Thymus (tissue), 11 donors: ENCODE measurements around the gene BMP10. TPM values are rescaled to one million over a fixed set of nuclear protein-coding genes. Genes with fewer than 3 reads are reported as not detected.

Experiments
- DNase-seq, 9 donors: peaks; one replicate each; pipeline ENCODE4 v3.0.0-alpha.2; 2013; ENCODE audit warnings: low spot score in 9 of 9, low read depth in 6 of 9, missing footprints in 1 of 9
- H3K27ac ChIP-seq, 2 donors: one replicate each; pipeline ENCODE4 v1.5.1; 2013; ENCODE audit warnings: control low read depth in 1 of 2, low read depth in 1 of 2, low read length in 1 of 2, mild to moderate bottlenecking in 1 of 2, moderate library complexity in 1 of 2
- H3K27me3 ChIP-seq, 2 donors: one replicate each; pipeline ENCODE4 v1.5.1; 2013; ENCODE audit warnings: low read length in 1 of 2; ENCODE audit not compliant: control insufficient read depth in 2 of 2, insufficient read depth in 1 of 2
- H3K36me3 ChIP-seq, 2 donors: one replicate each; pipeline ENCODE4 v1.5.1; 2013; ENCODE audit warnings: low read length in 1 of 2, mild to moderate bottlenecking in 1 of 2, moderate library complexity in 1 of 2; ENCODE audit not compliant: control insufficient read depth in 2 of 2, insufficient read depth in 2 of 2
- H3K4me1 ChIP-seq, 2 donors: one replicate each; pipeline ENCODE4 v1.5.1; 2013; ENCODE audit warnings: low read length in 2 of 2; ENCODE audit not compliant: control insufficient read depth in 2 of 2, insufficient read depth in 2 of 2
- H3K4me3 ChIP-seq, 2 donors: one replicate each; pipeline ENCODE4 v1.5.1; 2013; ENCODE audit warnings: low read length in 2 of 2, control low read depth in 1 of 2, mild to moderate bottlenecking in 1 of 2
- H3K9me3 ChIP-seq, 2 donors: one replicate each; pipeline ENCODE4 v1.5.1; 2013; ENCODE audit warnings: low read length in 1 of 2, mild to moderate bottlenecking in 1 of 2; ENCODE audit not compliant: control insufficient read depth in 2 of 2, insufficient read depth in 1 of 2
- WGBS: extraction: QIAGEN DNeasy Blood & Tissue Kit; methylation state at CpG from one replicate; pipeline ENCODE4 v1.1.7; 2013; 5-methylcytosine and 5-hydroxymethylcytosine counted together
- polyA plus RNA-seq: library from polyadenylated mRNA; stranded (reverse); fragments of 200-250 nt; gene quantifications from one replicate; pipeline ENCODE4 v1.2.3, GENCODE V29; 2013
- total RNA-seq: library from RNA; stranded (reverse); fragments of 120-200 nt; gene quantifications from one replicate; pipeline ENCODE4 v1.2.4, GENCODE V29; 2013
- donor health status: healthy.

The BMP10 gene
- total and polyA plus RNA-seq, 2 donors: 0.02 to 0.14 TPM

GRCh38 chr2:68885074-68885810 lies 14.0 kb upstream of the BMP10 start:
- Histone ChIP-seq H3K4me3 (no peak overlapping the region), H3K9me3 (no peaks in the 10 kb centered on the region), H3K4me1 (no peaks in the 10 kb centered on the region), H3K36me3 (no peaks in the 10 kb centered on the region), H3K27ac (no peak overlapping the region), H3K27me3 (no peaks in the 10 kb centered on the region)
- WGBS: 98% methylated on average over 10 of the region's 10 CpGs
- no peak for DNase-seq

GRCh38 chr2:68880213-68880612 lies 9.0 kb upstream of the BMP10 start:
- no peak for DNase-seq
- H3K36me3 ChIP-seq: no peaks in the 10 kb centered on the region
- H3K27me3 ChIP-seq: no peaks in the 10 kb centered on the region
- no peaks in the 10 kb centered on the region for H3K4me1 ChIP-seq
- no peak overlapping the region for H3K4me3 ChIP-seq
- H3K27ac ChIP-seq: no peak overlapping the region
- no peaks in the 10 kb centered on the region for H3K9me3 ChIP-seq

- DNase-seq: no peak
- H3K27ac ChIP-seq: no peak overlapping the region
- H3K4me3 ChIP-seq: no peak overlapping the region
- H3K36me3 ChIP-seq: no peaks in the 10 kb centered on the region
- no peaks in the 10 kb centered on the region for H3K9me3 ChIP-seq
- 97% methylated on average over 3 of the region's 3 CpGs for WGBS
- no peaks in the 10 kb centered on the region for H3K27me3 ChIP-seq
- no peaks in the 10 kb centered on the region for H3K4me1 ChIP-seq
These were observed 8.1 kb upstream of the BMP10 start for GRCh38 chr2:68879296-68879695.

GRCh38 chr2:68878753-68879152 lies 7.6 kb upstream of the BMP10 start:
- no peaks in the 10 kb centered on the region for H3K9me3 ChIP-seq
- no peaks in the 10 kb centered on the region for H3K36me3 ChIP-seq
- no peaks in the 10 kb centered on the region for H3K4me1 ChIP-seq
- H3K27me3 ChIP-seq: no peaks in the 10 kb centered on the region
- no peak overlapping the region for H3K4me3 ChIP-seq
- no peak for DNase-seq
- 97% methylated on average over 2 of the region's 2 CpGs for WGBS
- H3K27ac ChIP-seq: no peak overlapping the region

GRCh38 chr2:68878071-68878711 lies 7.0 kb upstream of the BMP10 start:
- DNase-seq: no peak
- H3K4me1 ChIP-seq: no peaks in the 10 kb centered on the region

GRCh38 chr2:68877079-68877772 lies 6.0 kb upstream of the BMP10 start:
- DNase-seq: no peak

More at GRCh38 chr2:68878071-68878711, 7.0 kb upstream of the BMP10 start:
- 88% methylated on average over 6 of the region's 6 CpGs for WGBS
- Histone ChIP-seq H3K27ac (no peak overlapping the region), H3K36me3 (no peaks in the 10 kb centered on the region), H3K27me3 (no peaks in the 10 kb centered on the region), H3K9me3 (no peaks in the 10 kb centered on the region), H3K4me3 (no peak overlapping the region)

GRCh38 chr2:68870215-68870614 lies 982 bp downstream of the BMP10 start:
- Histone ChIP-seq H3K27ac (no peak overlapping the region), H3K36me3 (no peaks in the 10 kb centered on the region), H3K27me3 (no peaks in the 10 kb centered on the region), H3K4me1 (no peaks in the 10 kb centered on the region), H3K9me3 (no peaks in the 10 kb centered on the region), H3K4me3 (no peak overlapping the region)
- whole genome bisulfite sequencing: 72% methylated on average over 2 of the region's 2 CpGs
- no peak for DNase-seq

More at GRCh38 chr2:68877079-68877772, 6.0 kb upstream of the BMP10 start:
- Histone ChIP-seq H3K27ac (no peak overlapping the region), H3K4me1 (no peaks in the 10 kb centered on the region), H3K36me3 (no peaks in the 10 kb centered on the region), H3K4me3 (no peak overlapping the region), H3K9me3 (no peaks in the 10 kb centered on the region), H3K27me3 (no peaks in the 10 kb centered on the region)
- 96% methylated on average over 3 of the region's 3 CpGs for WGBS

GRCh38 chr2:68865108-68865507 lies 6.1 kb downstream of the BMP10 start:
- Histone ChIP-seq H3K4me1 (no peaks in the 10 kb centered on the region), H3K9me3 (no peaks in the 10 kb centered on the region), H3K27me3 (no peaks in the 10 kb centered on the region), H3K4me3 (no peak overlapping the region), H3K27ac (no peak overlapping the region), H3K36me3 (no peaks in the 10 kb centered on the region)
- DNase-seq: no peak

- Histone ChIP-seq H3K4me1 (no peaks in the 10 kb centered on the region), H3K36me3 (no peaks in the 10 kb centered on the region), H3K27ac (no peak overlapping the region), H3K4me3 (no peak overlapping the region), H3K9me3 (no peaks in the 10 kb centered on the region), H3K27me3 (no peaks in the 10 kb centered on the region)
- DNase-seq: no peak
- 91% methylated on average over 2 of the region's 2 CpGs for WGBS
These were observed 7.2 kb downstream of the BMP10 start for GRCh38 chr2:68863996-68864395.
